Calu3 (cell line): ENCODE measurements around the gene TPM3. TPM values are rescaled to one million over a fixed set of nuclear protein-coding genes. Genes with fewer than 3 reads are reported as not detected.
A peak's percentile ranks its signal among the peaks of the same experiment; 100 is the strongest.

Experiments
- BruUV-seq: library from RNA; stranded (reverse); fragments of 400-500 nt; replicated peaks from 2 replicates; lab custom pipeline; 2021; lab: Mats Ljungman, UMichigan
- CTCF ChIA-PET: fragments of 300-600 bp; sonication (Branson Sonifier 250); formaldehyde crosslinking; loops from one replicate; lab custom pipeline; 2022; ENCODE audit warnings: antibody characterized with exemption; lab: Charles Lee
- DNase-seq: peaks from one replicate; pipeline ENCODE4 v3.0.0; 2022
- H3K27ac Mint-ChIP-seq: one replicate; pipeline ENCODE4 v1.8.0; 2022; ENCODE audit warnings: mixed read lengths; ENCODE audit not compliant: unreplicated experiment
- H3K27me3 Mint-ChIP-seq: one replicate; pipeline ENCODE4 v1.8.0; 2022; ENCODE audit warnings: mixed read lengths; ENCODE audit not compliant: unreplicated experiment
- H3K36me3 Mint-ChIP-seq: one replicate; pipeline ENCODE4 v1.8.0; 2022; ENCODE audit warnings: mild to moderate bottlenecking, moderate library complexity, mixed read lengths; ENCODE audit not compliant: insufficient read depth, unreplicated experiment
- H3K4me1 Mint-ChIP-seq: one replicate; pipeline ENCODE4 v1.8.0; 2022; ENCODE audit warnings: mild to moderate bottlenecking, low read depth, mixed read lengths; ENCODE audit not compliant: unreplicated experiment
- H3K4me3 Mint-ChIP-seq: one replicate; pipeline ENCODE4 v1.8.0; 2022; ENCODE audit warnings: mild to moderate bottlenecking, low read depth, moderate library complexity, mixed read lengths; ENCODE audit not compliant: unreplicated experiment
- H3K9me3 Mint-ChIP-seq: one replicate; pipeline ENCODE4 v1.8.0; 2022; ENCODE audit warnings: low read depth, mixed read lengths; ENCODE audit not compliant: unreplicated experiment
- intact Hi-C: fragments of 100-400 bp; cut with micrococcal nuclease; formaldehyde crosslinking; loops from one replicate; pipeline ENCODE4 v1.10.0; 2022; ENCODE audit not compliant: unreplicated experiment
- total RNA-seq: library from RNA; stranded (reverse); gene quantifications from 2 replicates; pipeline ENCODE4 v1.2.3, GENCODE V29; 2022
- TF ChIP-seq, protein P1 (sequence below): fragments of 200-600 bp; IDR thresholded peaks from one replicate; pipeline ENCODE4 v1.8.0; 2022; ENCODE audit warnings: antibody characterized with exemption; ENCODE audit not compliant: unreplicated experiment

The TPM3 gene
- total RNA-seq, 1 experiment from 2014 or later = 582 TPM

DNA sequence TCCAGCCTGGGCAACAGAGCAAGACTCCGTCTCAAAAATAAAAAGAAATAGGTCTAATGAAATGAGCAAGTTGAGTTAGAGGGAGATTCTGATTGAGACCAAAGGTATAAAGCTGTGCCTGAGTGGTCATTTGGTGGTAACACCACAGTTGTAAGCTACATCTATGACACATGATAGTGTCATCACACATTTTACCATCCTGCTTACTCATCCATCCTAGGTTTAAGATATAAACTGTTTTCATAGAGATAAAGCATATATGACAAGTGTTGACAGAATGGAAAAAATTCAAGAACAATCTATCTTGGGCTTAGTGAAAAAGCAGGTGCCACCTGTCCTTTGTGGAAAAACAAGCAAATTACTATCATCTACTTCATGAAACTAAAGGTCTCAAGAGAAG, 21.4 kb upstream of the TPM3 start:
- peaks cover 91% of the 10 kb centered on the region for H3K36me3 Mint-ChIP-seq
- TF ChIP-seq, protein P1, sequence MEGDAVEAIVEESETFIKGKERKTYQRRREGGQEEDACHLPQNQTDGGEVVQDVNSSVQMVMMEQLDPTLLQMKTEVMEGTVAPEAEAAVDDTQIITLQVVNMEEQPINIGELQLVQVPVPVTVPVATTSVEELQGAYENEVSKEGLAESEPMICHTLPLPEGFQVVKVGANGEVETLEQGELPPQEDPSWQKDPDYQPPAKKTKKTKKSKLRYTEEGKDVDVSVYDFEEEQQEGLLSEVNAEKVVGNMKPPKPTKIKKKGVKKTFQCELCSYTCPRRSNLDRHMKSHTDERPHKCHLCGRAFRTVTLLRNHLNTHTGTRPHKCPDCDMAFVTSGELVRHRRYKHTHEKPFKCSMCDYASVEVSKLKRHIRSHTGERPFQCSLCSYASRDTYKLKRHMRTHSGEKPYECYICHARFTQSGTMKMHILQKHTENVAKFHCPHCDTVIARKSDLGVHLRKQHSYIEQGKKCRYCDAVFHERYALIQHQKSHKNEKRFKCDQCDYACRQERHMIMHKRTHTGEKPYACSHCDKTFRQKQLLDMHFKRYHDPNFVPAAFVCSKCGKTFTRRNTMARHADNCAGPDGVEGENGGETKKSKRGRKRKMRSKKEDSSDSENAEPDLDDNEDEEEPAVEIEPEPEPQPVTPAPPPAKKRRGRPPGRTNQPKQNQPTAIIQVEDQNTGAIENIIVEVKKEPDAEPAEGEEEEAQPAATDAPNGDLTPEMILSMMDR = no peak
- CTCF ChIA-PET = no interaction called here

DNA sequence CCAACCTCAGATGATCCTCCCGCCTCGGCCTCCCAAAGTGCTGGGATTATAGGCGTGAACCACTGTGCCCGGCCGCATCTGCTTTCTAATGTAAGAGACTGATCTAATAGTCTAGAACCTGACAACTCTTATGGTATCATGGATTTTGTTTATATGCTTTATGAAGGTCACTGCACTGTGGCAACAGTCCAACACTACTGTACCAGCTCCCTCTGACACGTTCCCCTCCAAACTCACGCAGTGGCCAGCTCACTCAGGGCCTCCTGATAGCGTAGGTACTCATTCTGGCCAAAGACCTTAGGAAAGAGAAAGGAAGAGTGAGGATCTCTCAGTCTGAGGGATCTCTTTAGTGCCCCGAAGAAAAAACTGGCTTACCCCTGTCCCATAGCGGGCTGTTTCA, 20.2 kb upstream of the TPM3 start:
- H3K36me3 Mint-ChIP-seq = peaks cover 91% of the 10 kb centered on the region
- H3K27me3 Mint-ChIP-seq = no peaks in the 10 kb centered on the region
- H3K27ac Mint-ChIP-seq = no peak overlapping the region
- H3K4me1 Mint-ChIP-seq = no peaks in the 10 kb centered on the region
- no peak for DNase-seq
- CTCF ChIA-PET = interaction anchor here (0.5 kb wide), 1 partner anchor 202 kb away, joined by 4 read pairs; no protein-coding TSS in a partner anchor
- TF ChIP-seq, protein P1 = no peak
- no peaks in the 10 kb centered on the region for H3K9me3 Mint-ChIP-seq
- intact Hi-C loops = no loop called here
- BruUV-seq = no TSS peak
- no peak overlapping the region for H3K4me3 Mint-ChIP-seq

More for the DNA sequence above, 21.4 kb upstream of the TPM3 start:
- no peaks in the 10 kb centered on the region for H3K9me3 Mint-ChIP-seq
- no TSS peak for BruUV-seq
- no peak for DNase-seq
- no peaks in the 10 kb centered on the region for H3K27me3 Mint-ChIP-seq
- H3K4me1 Mint-ChIP-seq = peaks cover 3% of the 10 kb centered on the region
- H3K4me3 Mint-ChIP-seq = no peak overlapping the region
- intact Hi-C loops = no loop called here
- no peak overlapping the region for H3K27ac Mint-ChIP-seq

DNA sequence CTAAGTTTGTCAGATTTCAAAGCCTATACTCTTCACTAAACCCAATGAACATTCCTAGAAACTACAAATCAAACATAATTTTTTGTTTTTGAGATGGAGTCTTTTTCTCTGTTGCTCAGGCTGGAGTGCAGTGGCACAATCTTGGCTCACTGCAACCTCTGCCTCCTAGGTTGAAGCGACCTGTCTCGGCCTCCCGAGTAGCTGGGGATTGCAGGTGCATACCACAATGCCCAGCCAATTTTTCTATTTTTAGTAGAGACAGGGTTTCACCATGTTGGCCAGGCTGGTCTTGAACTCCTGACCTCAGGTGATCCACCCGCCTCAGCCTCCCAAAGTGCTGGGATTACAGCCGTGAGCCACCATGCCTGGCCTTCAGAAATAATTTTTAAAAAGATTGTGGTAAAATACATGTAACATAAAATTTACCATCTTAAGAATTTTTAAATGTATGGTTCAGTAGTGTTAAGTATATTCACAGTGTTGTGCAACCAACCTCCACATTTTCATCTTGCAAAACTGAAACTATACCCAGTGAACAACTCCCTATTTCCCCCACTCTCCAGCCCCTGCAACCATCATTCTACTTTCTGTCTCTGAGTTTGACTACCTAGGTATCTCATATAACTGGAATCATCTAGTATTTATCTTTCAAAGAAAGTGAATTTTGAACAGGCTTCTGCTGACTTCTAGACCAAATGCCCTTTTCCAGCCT, 16.9 kb upstream of the TPM3 start:
- TF ChIP-seq, protein P1 = no peak
- CTCF ChIA-PET = no interaction called here
- BruUV-seq = no TSS peak
- Mint-ChIP-seq H3K27ac (no peak overlapping the region), H3K9me3 (no peaks in the 10 kb centered on the region), H3K27me3 (no peaks in the 10 kb centered on the region), H3K4me1 (peaks cover 11% of the 10 kb centered on the region), H3K4me3 (no peak overlapping the region), H3K36me3 (peaks cover 86% of the 10 kb centered on the region)
- intact Hi-C loops = no loop called here
- DNase-seq = no peak

DNA sequence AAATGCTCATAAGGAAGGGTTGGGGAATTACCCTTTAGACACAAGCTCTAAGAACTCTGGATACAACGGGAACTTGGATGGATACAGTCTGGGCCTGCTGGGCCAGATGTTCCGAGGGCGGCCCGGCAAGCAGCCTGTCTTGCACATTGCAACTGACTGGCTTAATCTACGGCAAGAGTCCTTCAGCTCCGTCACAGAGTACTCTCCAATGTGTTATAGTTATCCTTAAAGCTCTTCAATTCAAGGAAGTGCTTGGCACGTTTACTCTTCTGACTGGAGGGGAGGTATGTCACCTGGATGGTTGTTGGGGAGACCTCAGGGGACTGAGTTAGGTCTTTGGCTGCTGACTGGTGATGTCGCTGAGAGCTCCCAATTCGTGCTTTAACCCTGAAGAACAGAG, 15.4 kb upstream of the TPM3 start:
- CTCF ChIA-PET = interaction anchor here (0.5 kb wide), 1 partner anchor 70 kb away, joined by 3 read pairs; no protein-coding TSS in a partner anchor
- Mint-ChIP-seq H3K9me3 (no peaks in the 10 kb centered on the region), H3K36me3 (peaks cover 72% of the 10 kb centered on the region), H3K4me3 (no peak overlapping the region), H3K27me3 (no peaks in the 10 kb centered on the region), H3K27ac (peak overlapping the region; percentile 47), H3K4me1 (peaks cover 11% of the 10 kb centered on the region)
- BruUV-seq = no TSS peak
- no peak for DNase-seq
- TF ChIP-seq, protein P1 = no peak
- intact Hi-C loops = no loop called here
